GM23248 (cell line): ENCODE data around the gene LAMA1.

Experiments
- EZH2 ChIP-seq: fragments of 200-600 bp; sonication (generic); IDR thresholded peaks from 2 replicates; pipeline ENCODE4 v1.6.1; 2018; ENCODE audit warnings: antibody characterized with exemption, mild to moderate bottlenecking; ENCODE audit not compliant: insufficient read depth, poor library complexity, severe bottlenecking
- EZH2phosphoT487 ChIP-seq: fragments of 200-600 bp; sonication (generic); IDR thresholded peaks from 2 replicates; pipeline ENCODE4 v1.6.1; 2018; ENCODE audit warnings: antibody characterized with exemption, moderate library complexity, mild to moderate bottlenecking, low read depth; ENCODE audit not compliant: insufficient read depth

GRCh38 chr18:7105268-7105667, 12.3 kb downstream of the LAMA1 start:
- no peak for TF ChIP-seq EZH2
- TF ChIP-seq EZH2phosphoT487 = no peak
